Activated CD8-positive, alpha-beta T cell treated with anti-CD3 and anti-CD28 coated beads for 36 hours (primary cell): ENCODE measurements around the gene LYRM2. TPM values are rescaled to one million over a fixed set of nuclear protein-coding genes. Genes with fewer than 3 reads are reported as not detected.

Experiments
- ATAC-seq: fragments of 200-7000 bp; cut with Tn5 transposase; one replicate; pipeline ENCODE4 v1.10.0; 2021; ENCODE audit warnings: mild to moderate bottlenecking, moderate library complexity
- CTCF ChIA-PET: fragments of 350-600 bp; sonication (Branson Sonifier 250); formaldehyde crosslinking; loops from one replicate; lab custom pipeline; 2021; ENCODE audit warnings: antibody characterized with exemption; lab: Charles Lee
- POLR2A ChIA-PET: fragments of 350-600 bp; sonication (Branson Sonifier 250); formaldehyde crosslinking; loops from one replicate; lab custom pipeline; 2021; ENCODE audit warnings: antibody characterized with exemption; lab: Charles Lee
- DNase-seq: peaks from one replicate; pipeline ENCODE4 v3.0.0-alpha.2; 2020
- H3K27ac Mint-ChIP-seq: one replicate; pipeline ENCODE4 v1.8.0; 2021; ENCODE audit warnings: mild to moderate bottlenecking, mixed read lengths
- H3K27me3 Mint-ChIP-seq: one replicate; pipeline ENCODE4 v1.8.0; 2021; ENCODE audit warnings: mixed read lengths
- H3K36me3 Mint-ChIP-seq: one replicate; pipeline ENCODE4 v1.8.0; 2021; ENCODE audit warnings: low read depth, mixed read lengths
- H3K4me1 Mint-ChIP-seq: one replicate; pipeline ENCODE4 v1.8.0; 2021; ENCODE audit warnings: low read depth, mixed read lengths
- H3K4me3 Mint-ChIP-seq: one replicate; pipeline ENCODE4 v1.8.0; 2021; ENCODE audit warnings: mild to moderate bottlenecking, moderate library complexity, mixed read lengths
- H3K9me3 Mint-ChIP-seq: one replicate; pipeline ENCODE4 v1.8.0; 2021; ENCODE audit warnings: mixed read lengths
- CTCF ChIP-seq: fragments of 200-600 bp; IDR thresholded peaks from one replicate; pipeline ENCODE4 v1.8.0; 2022; ENCODE audit warnings: antibody characterized with exemption, mild to moderate bottlenecking
- intact Hi-C: fragments of 100-400 bp; cut with micrococcal nuclease; formaldehyde crosslinking; loops from one replicate; pipeline ENCODE4 v1.10.0; 2022
- total RNA-seq, 2 experiments: library from RNA; stranded (reverse); gene quantifications; one replicate each; pipeline ENCODE4 v1.2.3, GENCODE V29; 2021

The LYRM2 gene
- total RNA-seq, 2 experiments from 2014 or later: 23.6 to 23.7 TPM

- CTCF ChIA-PET: no interaction called here
- POLR2A ChIA-PET: interaction anchor here (0.6 kb wide), 1 partner anchor 86 kb away, joined by 4 read pairs; no protein-coding TSS in a partner anchor
- Mint-ChIP-seq H3K27ac (peak overlapping the region; percentile 25), H3K27me3 (no peaks in the 10 kb centered on the region), H3K4me3 (no peak overlapping the region), H3K4me1 (no peaks in the 10 kb centered on the region), H3K36me3 (peaks cover 49% of the 10 kb centered on the region), H3K9me3 (no peaks in the 10 kb centered on the region)
- intact Hi-C loops: no loop called here
- DNase-seq: no peak
- no peak for ATAC-seq
- TF ChIP-seq CTCF: no peak
Observed at GRCh38 chr6:89662659-89663223, 24.2 kb upstream of the LYRM2 start.

GRCh38 chr6:89661559-89661958 is 23.0 kb upstream of the LYRM2 start:
- intact Hi-C loops: no loop called here
- no peak for TF ChIP-seq CTCF
- Mint-ChIP-seq H3K27me3 (no peaks in the 10 kb centered on the region), H3K4me3 (no peak overlapping the region), H3K4me1 (no peaks in the 10 kb centered on the region), H3K27ac (no peak overlapping the region), H3K36me3 (peaks cover 57% of the 10 kb centered on the region), H3K9me3 (no peaks in the 10 kb centered on the region)
- CTCF ChIA-PET: interaction anchor here (0.7 to 1.2 kb wide), 3 partner anchors 24 to 289 kb away, joined by 3 read pairs; no protein-coding TSS in a partner anchor
- POLR2A ChIA-PET: interaction anchor here (1.4 kb wide), 1 partner anchor 10 kb away, joined by 4 read pairs; no protein-coding TSS in a partner anchor
- no peak for DNase-seq
- no peak for ATAC-seq

DNA sequence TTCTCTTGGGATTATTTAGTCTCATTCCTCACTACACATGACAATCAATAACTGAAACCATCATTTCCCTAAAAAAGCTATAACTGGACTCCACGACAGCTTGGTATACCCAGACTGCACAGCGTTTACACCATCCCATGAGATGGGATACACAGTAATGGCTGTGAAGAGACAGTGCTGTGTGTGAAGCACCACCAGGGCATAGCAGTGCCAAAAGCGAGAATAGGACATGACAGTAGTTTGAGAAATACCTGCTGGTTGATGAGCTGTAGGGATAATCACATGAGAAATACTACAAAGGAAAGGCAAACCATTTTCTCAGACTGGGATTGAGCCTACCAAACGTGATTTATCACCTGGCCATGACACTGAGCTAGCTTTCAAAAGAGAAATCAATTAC is 22.4 kb upstream of the LYRM2 start:
- Mint-ChIP-seq H3K27ac (no peak overlapping the region), H3K27me3 (no peaks in the 10 kb centered on the region), H3K36me3 (peaks cover 53% of the 10 kb centered on the region), H3K9me3 (no peaks in the 10 kb centered on the region), H3K4me1 (no peaks in the 10 kb centered on the region), H3K4me3 (no peak overlapping the region)
- intact Hi-C loops: no loop called here
- ChIA-PET CTCF (interaction anchor here (0.7 to 1.2 kb wide), 2 partner anchors 25 to 139 kb away, joined by 3 read pairs; no protein-coding TSS in a partner anchor), POLR2A (interaction anchor here (1.4 kb wide), 1 partner anchor 10 kb away, joined by 4 read pairs; no protein-coding TSS in a partner anchor)
- DNase-seq (no peak), ATAC-seq (no peak)
- TF ChIP-seq CTCF: no peak

DNA sequence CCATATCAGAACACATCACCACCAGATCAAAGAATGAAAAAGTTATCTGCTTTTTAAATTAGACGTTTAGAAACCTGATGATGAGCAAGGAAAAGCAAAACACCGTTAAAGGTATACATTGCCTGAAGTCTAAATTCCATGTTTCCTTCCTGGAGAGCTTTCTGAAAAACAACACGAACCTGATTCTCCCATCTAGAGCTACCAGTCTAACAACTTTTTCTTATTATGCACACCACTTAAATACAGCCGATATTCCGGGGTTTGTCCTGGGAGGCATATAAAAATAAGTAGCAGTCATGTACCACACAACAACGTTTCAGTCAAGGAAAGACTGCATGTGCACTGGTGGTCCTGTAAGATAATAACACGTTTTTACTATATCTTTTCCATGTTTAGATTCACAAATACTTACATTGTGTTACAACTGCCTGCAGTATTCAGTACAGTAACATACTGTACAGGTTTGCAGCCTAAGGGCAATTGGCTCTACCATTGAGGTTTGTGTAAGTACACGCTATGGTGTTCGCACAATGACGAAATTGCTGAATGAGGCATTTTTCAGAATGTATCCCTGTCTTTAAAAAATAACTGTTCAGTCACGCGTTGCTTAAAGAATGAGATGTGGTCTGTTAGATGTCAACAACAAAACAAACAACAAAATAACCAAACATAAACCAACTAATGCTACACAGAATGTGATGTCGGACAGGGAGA is 19.1 kb upstream of the LYRM2 start:
- ATAC-seq (no peak), DNase-seq (no peak)
- Mint-ChIP-seq H3K4me3 (no peak overlapping the region), H3K27ac (no peak overlapping the region), H3K4me1 (no peaks in the 10 kb centered on the region), H3K27me3 (no peaks in the 10 kb centered on the region), H3K9me3 (no peaks in the 10 kb centered on the region), H3K36me3 (peaks cover 42% of the 10 kb centered on the region)
- intact Hi-C loops: no loop called here
- ChIA-PET POLR2A (interaction anchor here (0.7 kb wide), 1 partner anchor 11 kb away, joined by 3 read pairs; no protein-coding TSS in a partner anchor), CTCF (no interaction called here)
- no peak for TF ChIP-seq CTCF

GRCh38 chr6:89655122-89655521 is 16.6 kb upstream of the LYRM2 start:
- no peak overlapping the region for H3K4me3 Mint-ChIP-seq
- no peaks in the 10 kb centered on the region for H3K4me1 Mint-ChIP-seq
- no peaks in the 10 kb centered on the region for H3K9me3 Mint-ChIP-seq
- ChIA-PET CTCF (interaction anchor here (0.6 kb wide), 1 partner anchor 288 kb away, joined by 3 read pairs; no protein-coding TSS in a partner anchor), POLR2A (no interaction called here)
- no peak for DNase-seq
- H3K36me3 Mint-ChIP-seq: peaks cover 42% of the 10 kb centered on the region
- no peaks in the 10 kb centered on the region for H3K27me3 Mint-ChIP-seq
- no peak overlapping the region for H3K27ac Mint-ChIP-seq
- no peak for TF ChIP-seq CTCF
- intact Hi-C loops: no loop called here
- no peak for ATAC-seq
